Measurements from ENCODE around the gene IFRD1.
"Not testable (repeated sequence)": the region's sequence is repeated elsewhere in the genome, so short reads cannot be mapped to it uniquely, and the experiment has no call there.

IFRD1 gene

DNA sequence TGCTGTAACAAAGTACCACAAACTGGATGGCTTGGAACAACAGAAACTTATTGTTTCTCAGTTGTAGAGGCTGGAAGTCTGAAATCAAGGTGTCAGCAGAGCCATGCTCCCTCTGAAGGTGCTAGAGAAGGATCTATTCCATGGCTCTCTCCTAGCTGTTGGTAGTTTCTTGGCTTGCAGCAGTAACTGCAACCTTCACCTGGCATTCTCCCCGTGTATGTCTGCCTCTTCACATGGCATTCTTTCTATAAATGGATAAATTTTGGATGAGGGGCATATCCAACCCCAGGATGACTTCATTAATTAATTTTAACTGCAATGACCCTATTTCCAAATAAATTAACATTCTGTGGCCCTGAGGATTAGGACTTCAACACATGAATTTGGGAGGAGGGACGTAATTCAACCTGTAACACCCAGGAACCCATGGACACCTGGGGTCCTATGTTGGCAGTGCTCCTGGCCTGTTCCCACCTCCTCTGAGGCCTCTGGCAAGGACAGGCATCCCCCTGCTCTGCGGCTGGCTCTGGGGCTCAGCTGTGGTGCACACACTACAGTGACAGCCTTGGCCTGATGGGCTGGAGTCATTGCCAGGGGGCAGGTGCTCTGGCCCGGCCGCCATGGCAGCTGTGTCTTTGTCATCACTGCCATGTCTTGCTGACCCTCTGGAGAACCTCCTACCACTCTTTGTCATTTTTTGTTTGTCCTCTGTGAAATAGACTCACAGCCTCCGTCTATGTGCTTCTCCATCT, 61.4 kb downstream of the IFRD1 start:
- TF ChIP-seq, protein P1, sequence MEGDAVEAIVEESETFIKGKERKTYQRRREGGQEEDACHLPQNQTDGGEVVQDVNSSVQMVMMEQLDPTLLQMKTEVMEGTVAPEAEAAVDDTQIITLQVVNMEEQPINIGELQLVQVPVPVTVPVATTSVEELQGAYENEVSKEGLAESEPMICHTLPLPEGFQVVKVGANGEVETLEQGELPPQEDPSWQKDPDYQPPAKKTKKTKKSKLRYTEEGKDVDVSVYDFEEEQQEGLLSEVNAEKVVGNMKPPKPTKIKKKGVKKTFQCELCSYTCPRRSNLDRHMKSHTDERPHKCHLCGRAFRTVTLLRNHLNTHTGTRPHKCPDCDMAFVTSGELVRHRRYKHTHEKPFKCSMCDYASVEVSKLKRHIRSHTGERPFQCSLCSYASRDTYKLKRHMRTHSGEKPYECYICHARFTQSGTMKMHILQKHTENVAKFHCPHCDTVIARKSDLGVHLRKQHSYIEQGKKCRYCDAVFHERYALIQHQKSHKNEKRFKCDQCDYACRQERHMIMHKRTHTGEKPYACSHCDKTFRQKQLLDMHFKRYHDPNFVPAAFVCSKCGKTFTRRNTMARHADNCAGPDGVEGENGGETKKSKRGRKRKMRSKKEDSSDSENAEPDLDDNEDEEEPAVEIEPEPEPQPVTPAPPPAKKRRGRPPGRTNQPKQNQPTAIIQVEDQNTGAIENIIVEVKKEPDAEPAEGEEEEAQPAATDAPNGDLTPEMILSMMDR (conservative IDR thresholded peaks at IDR 0.05; ENCODE audit: low read length): no peak
- DNase-seq (ENCODE audit: low read depth): no peak
- no peak overlapping the region for H3K4me3 ChIP-seq (ENCODE audit: low read length)

DNA sequence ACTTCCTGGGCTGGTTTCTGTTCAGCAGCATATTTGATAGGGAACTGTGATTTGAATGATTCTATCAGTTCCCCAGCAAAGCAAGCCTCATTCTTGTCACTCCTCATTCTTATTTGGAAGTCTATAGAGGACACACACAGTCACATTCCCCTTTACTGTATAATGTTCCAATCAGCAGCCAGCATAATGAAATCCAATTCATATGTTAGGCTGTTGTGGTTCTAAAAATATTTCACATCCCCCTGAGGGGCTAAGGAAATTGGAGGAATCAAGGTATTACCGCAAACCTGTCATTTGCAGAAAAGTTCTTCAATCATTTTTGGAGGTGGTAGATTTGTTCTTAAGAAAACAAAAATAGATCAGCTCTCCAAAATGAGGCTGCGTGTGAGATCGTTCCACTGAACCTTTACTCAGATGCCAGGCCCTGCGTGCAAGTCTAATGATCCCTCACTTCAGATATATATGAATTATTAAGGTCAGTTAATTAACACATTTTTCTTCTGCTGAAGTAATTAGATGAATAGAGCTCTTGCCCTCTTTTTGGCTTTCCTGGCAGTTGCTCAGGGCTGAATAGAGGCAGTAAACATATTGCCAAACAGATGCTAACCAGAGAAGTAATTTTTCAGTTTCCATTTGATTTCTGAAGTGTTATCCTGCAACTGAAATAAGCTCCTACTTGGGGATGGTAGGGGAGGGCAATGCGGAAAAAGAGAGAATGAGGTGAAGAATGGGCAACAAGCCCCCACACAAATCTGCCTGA, 62.4 kb downstream of the IFRD1 start:
- no peak overlapping the region for H3K4me3 ChIP-seq (ENCODE audit: low read length)
- TF ChIP-seq, protein P1 (conservative IDR thresholded peaks at IDR 0.05; ENCODE audit: low read length): no peak
- no peak for DNase-seq (ENCODE audit: low read depth)

DNA sequence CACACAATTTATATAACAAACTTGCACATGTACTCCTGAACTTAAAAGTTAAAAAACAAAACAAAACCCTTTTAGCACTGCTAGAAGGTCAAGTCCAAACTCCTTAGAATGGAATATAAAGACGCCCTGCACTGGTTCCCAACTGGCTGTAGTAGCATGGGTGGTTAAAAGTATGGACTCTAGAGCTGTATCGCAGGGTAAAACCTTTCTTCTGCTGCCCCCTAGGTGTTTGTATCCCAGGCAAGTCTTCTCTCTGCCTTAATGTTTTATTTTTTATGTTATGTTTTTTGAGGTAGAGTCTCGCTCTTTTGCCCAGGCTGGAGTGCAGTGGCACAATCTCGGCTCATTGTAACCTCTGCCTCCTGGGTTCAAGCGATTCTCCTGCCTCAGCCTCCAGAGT, 65.7 kb downstream of the IFRD1 start:
- DNase-seq (ENCODE audit: low read depth): no peak
- no peak overlapping the region for H3K4me3 ChIP-seq (ENCODE audit: low read length)
- TF ChIP-seq, protein P1 (conservative IDR thresholded peaks at IDR 0.05; ENCODE audit: low read length): no peak

DNA sequence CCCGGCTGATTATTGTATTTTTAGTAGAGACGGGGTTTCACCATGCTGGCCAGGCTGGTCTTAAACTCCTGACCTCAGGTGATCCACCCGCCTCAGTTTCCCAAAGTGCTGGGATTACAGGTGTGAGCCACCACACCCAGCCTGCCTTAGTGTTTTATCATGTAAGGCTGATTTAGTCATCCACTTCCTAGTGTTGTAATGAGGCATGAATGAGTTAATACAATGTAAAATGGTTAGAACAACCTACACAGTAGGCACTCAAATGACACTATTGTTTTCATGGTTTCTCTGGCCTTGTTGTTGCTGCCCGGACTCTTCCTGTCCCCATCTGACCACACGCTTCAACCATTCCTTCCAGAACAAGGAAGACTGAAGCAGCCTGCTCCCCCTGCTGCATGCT, 66.2 kb downstream of the IFRD1 start:
- not testable (repeated sequence) for H3K4me3 ChIP-seq (ENCODE audit: low read length); DNase-seq (ENCODE audit: low read depth)

DNA sequence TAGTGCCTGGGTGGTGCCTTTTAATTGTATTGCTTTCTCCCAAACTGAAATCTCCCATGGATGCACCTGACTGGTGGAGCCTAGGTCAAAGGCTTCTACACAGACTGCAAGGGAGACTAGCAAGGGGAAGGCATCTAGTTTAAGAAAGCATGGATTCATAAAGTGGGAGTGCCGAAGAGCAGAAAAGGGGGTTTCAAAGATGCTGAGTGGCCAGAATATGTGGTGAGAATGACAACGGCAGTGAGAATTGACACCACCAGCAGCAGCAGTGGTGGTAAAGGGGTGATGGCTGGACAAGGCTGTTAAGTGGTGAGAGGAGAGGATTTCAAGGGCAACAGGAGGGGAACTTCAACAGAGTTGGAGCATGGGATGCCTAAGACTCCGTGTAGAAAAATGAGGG, 67.2 kb downstream of the IFRD1 start:
- TF ChIP-seq, protein P1 (conservative IDR thresholded peaks at IDR 0.05; ENCODE audit: low read length): no peak
- DNase-seq (ENCODE audit: low read depth): no peak

DNA sequence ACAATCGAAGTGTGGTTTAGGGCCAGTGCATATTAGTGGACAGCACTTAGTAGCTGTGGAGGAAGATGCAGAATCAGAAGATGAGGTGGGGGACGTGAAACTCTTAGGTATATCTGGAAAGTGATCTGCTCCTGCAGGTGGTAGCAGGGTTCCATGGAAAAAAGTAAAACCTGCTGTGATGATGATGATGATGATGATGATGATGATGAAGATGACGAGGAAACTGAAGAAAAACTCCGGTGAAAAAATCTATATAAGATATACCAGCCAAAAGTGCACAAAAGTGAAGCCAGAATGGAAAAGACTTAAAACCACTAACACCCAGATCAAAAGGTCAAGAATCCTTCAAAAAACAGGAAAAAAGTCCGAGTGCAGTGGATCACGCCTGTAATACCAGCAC, 70.5 kb downstream of the IFRD1 start:
- DNase-seq (ENCODE audit: low read depth): no peak
- no peak overlapping the region for H3K4me3 ChIP-seq (ENCODE audit: low read length)
- TF ChIP-seq, protein P1 (conservative IDR thresholded peaks at IDR 0.05; ENCODE audit: low read length): no peak

More for the DNA sequence above, 67.2 kb downstream of the IFRD1 start:
- H3K4me3 ChIP-seq (ENCODE audit: low read length): no peak overlapping the region

DNA sequence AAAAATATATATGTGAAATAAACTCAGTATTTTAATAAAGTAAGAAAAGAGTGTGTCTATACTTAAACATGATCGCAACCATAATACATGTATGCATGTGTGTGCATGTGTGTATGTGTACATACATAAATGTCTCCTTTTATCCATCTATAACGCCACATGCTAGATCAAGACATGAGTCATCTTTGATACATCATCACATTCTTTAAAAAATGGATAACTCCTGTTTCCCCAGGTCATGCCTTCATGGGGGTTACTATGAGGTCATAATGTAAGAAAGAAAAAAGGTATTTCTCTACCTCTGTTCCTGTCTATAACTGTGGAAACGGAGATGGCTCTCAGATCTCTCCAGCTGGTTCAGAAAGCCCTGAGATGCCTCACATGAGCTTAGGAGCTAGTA, 71.7 kb downstream of the IFRD1 start:
- TF ChIP-seq, protein P1 (conservative IDR thresholded peaks at IDR 0.05; ENCODE audit: low read length): no peak
- H3K4me3 ChIP-seq (ENCODE audit: low read length): no peak overlapping the region
- DNase-seq (ENCODE audit: low read depth): no peak

All from AG10803 (cell line).